Stimulated activated naive CD8-positive, alpha-beta T cell treated with anti-CD3 and anti-CD28 coated beads, Interleukin-15, amount 100 ng/mL, for 72 hours (primary cell): ENCODE measurements around the gene PCBP2.

Experiments used
- ATAC-seq: fragments of 150-1000 bp; cut with Tn5 transposase; 2 replicates; pipeline ENCODE4 v1.10.0; 2021; ENCODE audit warnings: mild to moderate bottlenecking, moderate library complexity
- DNase-seq, 2 donors: peaks; one replicate each; pipeline ENCODE4 v3.0.0; 2021 to 2022
- H3K27ac Mint-ChIP-seq, 2 donors: one replicate each; pipeline ENCODE4 v1.8.0; 2022; ENCODE audit warnings: mild to moderate bottlenecking in 2 of 2, mixed read lengths in 2 of 2, moderate library complexity in 2 of 2
- H3K27me3 Mint-ChIP-seq: one replicate; pipeline ENCODE4 v1.8.0; 2022; ENCODE audit warnings: mixed read lengths
- H3K4me1 Mint-ChIP-seq: one replicate; pipeline ENCODE4 v1.8.0; 2022; ENCODE audit warnings: mild to moderate bottlenecking, mixed read lengths
- H3K4me3 Mint-ChIP-seq, 2 donors: one replicate each; pipeline ENCODE4 v1.8.0; 2022; ENCODE audit warnings: mild to moderate bottlenecking in 2 of 2, mixed read lengths in 2 of 2, moderate library complexity in 1 of 2
- H3K9me3 Mint-ChIP-seq, 2 donors: one replicate each; pipeline ENCODE4 v1.8.0; 2022; ENCODE audit warnings: mixed read lengths in 2 of 2

Gene PCBP2

DNA sequence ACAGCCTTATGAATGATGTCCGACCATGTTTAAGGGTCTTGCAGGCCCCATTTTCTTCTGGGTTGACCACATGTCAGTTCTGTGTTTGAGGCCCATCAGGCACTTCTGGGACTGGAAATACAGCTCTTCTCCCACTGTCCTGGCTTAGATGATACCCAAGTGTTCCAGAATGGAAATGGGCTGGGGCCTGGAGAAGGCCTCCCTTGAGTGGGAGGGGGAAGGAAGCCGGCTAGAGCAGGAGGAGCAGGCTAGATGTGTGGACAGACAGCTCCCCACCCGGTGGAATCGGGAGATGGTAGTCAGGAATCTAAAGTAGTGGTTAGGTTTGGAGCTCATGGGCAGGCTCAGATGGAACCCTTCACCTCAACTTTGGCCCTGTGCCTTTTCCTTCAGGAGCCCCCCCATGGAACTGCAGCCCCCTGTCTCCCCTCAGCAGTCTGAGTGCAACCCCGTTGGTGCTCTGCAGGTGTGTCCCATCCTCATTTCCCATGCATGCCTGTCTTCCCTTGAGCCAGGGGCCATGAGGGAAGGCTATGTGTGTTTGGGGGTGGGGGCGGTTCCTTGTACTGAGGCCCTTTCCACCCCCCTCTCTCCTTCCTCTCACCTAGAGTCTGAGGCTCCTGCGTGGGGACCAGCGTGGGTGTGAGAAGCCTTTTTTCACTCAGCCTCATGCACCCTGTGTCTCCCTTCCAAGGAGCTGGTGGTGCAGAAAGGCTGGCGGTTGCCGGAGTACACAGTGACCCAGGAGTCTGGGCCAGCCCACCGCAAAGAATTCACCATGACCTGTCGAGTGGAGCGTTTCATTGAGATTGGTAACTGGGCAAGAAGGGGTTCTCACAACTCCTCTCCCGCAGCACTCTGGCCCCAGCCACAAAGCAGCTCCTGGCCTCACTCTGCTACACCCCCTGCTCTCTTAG is 52.4 kb downstream of the PCBP2 start:
- Mint-ChIP-seq H3K27ac (peak overlapping the region; percentile 40 to 95), H3K4me3 (no peak overlapping the region), H3K9me3 (no peaks in the 10 kb centered on the region), H3K27me3 (no peaks in the 10 kb centered on the region), H3K4me1 (peaks cover 43% of the 10 kb centered on the region)
- ATAC-seq (no peak), DNase-seq (no peak)

DNA sequence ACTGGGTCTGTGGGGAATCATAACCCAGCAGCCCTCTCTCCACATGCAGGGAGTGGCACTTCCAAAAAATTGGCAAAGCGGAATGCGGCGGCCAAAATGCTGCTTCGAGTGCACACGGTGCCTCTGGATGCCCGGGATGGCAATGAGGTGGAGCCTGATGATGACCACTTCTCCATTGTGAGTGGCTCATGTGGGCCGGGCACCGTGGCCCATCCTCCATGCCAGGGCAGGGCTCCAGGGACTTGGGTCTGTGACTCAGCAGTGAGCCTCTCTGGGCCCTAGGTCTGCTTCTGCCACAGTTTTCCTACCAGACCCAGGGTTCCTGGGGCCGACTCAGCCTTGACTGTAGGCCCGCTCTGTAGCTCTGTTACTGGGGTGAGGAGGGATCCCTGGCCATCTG is 53.2 kb downstream of the PCBP2 start:
- no peak for ATAC-seq
- H3K27ac Mint-ChIP-seq, result peak overlapping the region in 1 of 2 donors; percentile 95

DNA sequence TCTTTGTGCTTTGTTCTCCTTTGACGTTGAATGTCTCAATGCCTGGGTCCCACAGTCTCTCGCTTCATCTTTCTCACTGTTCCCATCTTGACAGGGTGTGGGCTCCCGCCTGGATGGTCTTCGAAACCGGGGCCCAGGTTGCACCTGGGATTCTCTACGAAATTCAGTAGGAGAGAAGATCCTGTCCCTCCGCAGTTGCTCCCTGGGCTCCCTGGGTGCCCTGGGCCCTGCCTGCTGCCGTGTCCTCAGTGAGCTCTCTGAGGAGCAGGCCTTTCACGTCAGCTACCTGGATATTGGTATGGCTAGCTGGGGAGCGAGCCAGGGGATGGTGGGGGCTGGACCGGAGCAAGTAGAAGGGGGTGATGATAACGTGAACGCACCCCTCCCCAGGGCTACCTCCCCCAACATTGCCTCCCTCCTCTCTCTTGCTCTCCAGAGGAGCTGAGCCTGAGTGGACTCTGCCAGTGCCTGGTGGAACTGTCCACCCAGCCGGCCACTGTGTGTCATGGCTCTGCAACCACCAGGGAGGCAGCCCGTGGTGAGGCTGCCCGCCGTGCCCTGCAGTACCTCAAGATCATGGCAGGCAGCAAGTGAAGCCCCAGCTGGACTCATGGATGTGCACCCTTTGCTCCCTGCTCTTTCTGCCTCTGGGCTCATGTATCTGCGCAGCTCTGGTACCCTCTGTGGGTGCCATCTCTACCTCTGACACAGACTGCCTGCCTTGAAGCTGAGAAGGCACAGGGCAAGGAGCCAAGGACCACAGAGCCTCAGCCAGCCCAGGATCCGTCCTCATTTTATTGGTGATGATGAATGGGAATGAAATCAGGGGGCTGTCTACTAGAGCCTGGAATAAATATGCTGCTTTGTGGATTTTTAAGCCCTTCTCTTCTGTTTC is 53.9 kb downstream of the PCBP2 start:
- DNase-seq, result no peak
- Mint-ChIP-seq H3K27me3 (no peaks in the 10 kb centered on the region), H3K27ac (peak overlapping the region in 1 of 2 donors; percentile 74), H3K4me1 (peaks cover 35% of the 10 kb centered on the region), H3K9me3 (no peaks in the 10 kb centered on the region), H3K4me3 (peak overlapping the region in 1 of 2 donors; percentile 8)
- no peak for ATAC-seq

More for the DNA sequence above, 53.2 kb downstream of the PCBP2 start:
- H3K4me3 Mint-ChIP-seq, result no peak overlapping the region
- no peak for DNase-seq
- H3K4me1 Mint-ChIP-seq, result peaks cover 38% of the 10 kb centered on the region
- no peaks in the 10 kb centered on the region for H3K27me3 Mint-ChIP-seq
- H3K9me3 Mint-ChIP-seq, result no peaks in the 10 kb centered on the region

DNA sequence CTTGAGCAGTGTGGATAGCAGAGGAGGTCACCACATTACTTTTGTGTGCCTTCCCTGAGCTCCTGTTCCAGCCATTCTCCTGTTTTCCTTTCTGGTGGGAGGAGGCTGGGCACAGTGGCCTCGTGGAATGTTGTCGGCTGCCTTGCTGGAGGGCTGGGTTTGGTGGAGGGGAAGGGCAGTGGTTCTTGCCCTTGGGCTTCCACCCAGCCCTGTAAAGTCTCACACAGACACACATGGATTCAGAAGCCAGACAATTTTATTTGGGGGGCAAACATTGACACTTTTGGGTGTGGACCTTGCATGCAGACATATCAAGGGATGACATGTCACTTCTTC is 54.5 kb downstream of the PCBP2 start:
- Mint-ChIP-seq H3K9me3 (no peaks in the 10 kb centered on the region), H3K4me1 (peaks cover 35% of the 10 kb centered on the region), H3K27ac (no peak overlapping the region), H3K4me3 (no peak overlapping the region), H3K27me3 (no peaks in the 10 kb centered on the region)
- DNase-seq (no peak), ATAC-seq (no peak)

DNA sequence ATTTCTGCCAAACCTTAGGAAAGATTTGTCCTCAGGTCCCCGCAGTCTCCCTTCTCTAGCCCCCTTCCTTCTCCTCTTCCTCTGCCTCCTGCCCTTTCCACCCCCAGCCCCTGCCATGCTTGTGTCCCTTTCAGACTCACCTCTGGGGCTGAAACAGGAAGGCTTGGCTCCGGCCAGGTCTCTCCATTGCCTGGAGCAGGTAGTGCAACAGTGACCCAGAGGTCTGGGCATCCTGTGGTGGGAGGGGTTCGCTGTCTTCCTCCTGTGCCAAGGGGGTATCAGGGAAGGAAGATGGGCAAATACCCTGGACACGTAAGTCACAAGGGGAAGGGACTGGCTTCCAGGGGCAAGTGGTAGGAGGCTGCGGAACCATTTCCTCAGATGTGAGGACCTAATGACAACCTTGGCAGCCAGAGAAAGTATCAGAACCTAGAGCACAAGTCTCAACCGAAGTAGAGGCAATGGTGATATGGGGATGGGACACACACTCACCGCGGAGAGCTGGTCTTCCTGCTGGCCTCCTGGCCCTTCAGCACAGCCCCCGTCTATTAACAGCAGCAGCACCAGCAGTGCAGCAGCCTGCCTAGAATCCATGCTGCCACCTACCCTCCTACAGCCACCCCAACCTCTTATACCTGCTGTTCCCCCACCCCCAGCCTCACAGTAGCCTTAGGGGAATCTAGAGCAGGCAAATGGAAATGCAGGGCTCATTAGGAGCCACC is 55.1 kb downstream of the PCBP2 start, which contains the start of gene NPFF:
Gene NPFF (minus strand): TSS at position 604 of the 722 bp plus-strand sequence. CDS start 10 bp downstream, at position 594.
- Mint-ChIP-seq H3K27me3 (no peaks in the 10 kb centered on the region), H3K4me1 (peaks cover 30% of the 10 kb centered on the region), H3K4me3 (no peak within 1 kb of the TSS), H3K9me3 (no peaks in the 10 kb centered on the region), H3K27ac (peak within 1 kb of the TSS in 1 of 2 donors; percentile 24)
- peak in 1 of 2 donors; percentile 8 for DNase-seq
- ATAC-seq, result no peak

DNA sequence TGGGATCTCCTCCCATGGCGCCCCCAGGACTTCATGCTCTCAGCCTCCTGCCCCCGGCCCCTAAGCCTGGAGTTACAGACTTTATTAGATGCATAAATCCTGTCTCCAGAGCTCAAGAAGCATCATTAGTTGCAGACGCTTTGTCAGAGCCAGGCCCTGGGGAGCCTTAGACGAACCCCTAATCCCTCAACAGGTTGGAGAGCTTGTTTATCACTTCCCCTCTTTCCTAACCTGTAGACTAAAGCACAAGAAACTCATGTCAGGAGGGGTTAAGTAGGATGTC is 55.6 kb downstream of the PCBP2 start:
- no peaks in the 10 kb centered on the region for H3K27me3 Mint-ChIP-seq
- H3K4me1 Mint-ChIP-seq, result peaks cover 25% of the 10 kb centered on the region
- ATAC-seq, result no peak
- no peaks in the 10 kb centered on the region for H3K9me3 Mint-ChIP-seq
- peak overlapping the region in 1 of 2 donors; percentile 24 for H3K27ac Mint-ChIP-seq
- no peak for DNase-seq
- no peak overlapping the region for H3K4me3 Mint-ChIP-seq

DNA sequence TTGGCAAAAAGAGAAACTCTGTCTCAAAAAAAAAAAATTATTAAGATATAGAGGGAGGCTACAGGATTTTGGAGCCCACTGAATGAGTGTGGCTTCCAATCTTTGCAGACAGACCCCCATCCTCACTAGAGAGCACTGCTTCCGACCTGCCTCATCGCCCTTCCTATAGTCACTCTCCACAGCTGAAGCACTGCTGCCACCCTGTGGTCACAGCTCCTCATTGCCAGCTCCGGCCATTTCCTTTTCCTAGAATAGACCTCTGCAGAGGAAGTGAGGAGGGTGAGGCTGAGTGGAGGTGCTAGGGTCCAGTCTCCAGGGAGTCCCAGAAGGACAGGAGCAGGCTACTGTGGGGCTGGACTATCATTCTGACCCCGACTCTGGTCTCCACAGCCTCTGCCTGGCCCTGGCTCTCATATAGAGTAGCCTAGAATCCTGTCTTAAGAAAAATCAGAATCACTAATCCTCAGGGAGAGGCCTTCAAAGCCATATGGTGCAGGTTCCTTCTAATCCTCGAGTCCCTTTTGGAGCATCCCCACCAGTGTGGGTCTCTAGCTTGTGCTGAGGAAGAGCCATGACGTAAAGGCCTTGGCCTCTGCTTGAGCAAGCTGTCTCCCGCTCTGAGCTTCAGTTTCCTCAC is 56.8 kb downstream of the PCBP2 start:
- ATAC-seq (peak; percentile 96), DNase-seq (peak; percentile 80 to 85)
- Mint-ChIP-seq H3K27ac (peak overlapping the region in 1 of 2 donors; percentile 72), H3K27me3 (no peaks in the 10 kb centered on the region), H3K4me3 (no peak overlapping the region), H3K9me3 (no peaks in the 10 kb centered on the region), H3K4me1 (peaks cover 20% of the 10 kb centered on the region)

DNA sequence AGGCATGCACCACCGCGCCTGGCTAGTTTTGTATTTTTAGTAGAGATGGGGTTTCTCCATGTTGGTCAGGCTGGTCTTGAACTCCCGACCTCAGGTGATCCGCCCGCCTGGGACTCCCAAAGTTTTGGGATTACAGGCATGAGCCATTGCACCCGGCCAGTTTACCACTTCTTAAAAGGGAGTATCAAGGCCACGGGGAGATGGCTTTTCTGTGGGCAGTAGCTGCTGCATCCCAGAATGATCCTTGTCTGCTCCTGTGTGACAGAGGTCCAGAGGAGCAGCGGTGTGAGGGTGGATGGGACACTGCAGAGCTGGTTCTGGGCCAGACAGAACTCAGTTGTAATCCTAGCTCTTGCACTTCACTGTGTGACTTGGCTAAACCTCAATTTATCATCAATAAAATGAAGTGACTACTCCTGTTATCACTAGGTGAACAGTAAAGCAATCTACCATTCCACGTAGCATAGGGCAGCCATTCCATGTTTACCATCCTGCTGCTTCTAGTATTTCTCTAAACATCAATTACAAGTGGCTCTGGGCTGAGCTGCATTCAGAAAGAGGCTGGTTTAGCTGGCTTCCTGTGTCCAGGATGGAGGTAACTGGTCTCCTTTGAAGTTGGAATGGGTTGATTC is 58.4 kb downstream of the PCBP2 start:
- H3K4me1 Mint-ChIP-seq, result peaks cover 8% of the 10 kb centered on the region
- no peak overlapping the region for H3K4me3 Mint-ChIP-seq
- no peaks in the 10 kb centered on the region for H3K27me3 Mint-ChIP-seq
- no peak overlapping the region for H3K27ac Mint-ChIP-seq
- ATAC-seq, result no peak
- H3K9me3 Mint-ChIP-seq, result no peaks in the 10 kb centered on the region
- DNase-seq, result no peak

DNA sequence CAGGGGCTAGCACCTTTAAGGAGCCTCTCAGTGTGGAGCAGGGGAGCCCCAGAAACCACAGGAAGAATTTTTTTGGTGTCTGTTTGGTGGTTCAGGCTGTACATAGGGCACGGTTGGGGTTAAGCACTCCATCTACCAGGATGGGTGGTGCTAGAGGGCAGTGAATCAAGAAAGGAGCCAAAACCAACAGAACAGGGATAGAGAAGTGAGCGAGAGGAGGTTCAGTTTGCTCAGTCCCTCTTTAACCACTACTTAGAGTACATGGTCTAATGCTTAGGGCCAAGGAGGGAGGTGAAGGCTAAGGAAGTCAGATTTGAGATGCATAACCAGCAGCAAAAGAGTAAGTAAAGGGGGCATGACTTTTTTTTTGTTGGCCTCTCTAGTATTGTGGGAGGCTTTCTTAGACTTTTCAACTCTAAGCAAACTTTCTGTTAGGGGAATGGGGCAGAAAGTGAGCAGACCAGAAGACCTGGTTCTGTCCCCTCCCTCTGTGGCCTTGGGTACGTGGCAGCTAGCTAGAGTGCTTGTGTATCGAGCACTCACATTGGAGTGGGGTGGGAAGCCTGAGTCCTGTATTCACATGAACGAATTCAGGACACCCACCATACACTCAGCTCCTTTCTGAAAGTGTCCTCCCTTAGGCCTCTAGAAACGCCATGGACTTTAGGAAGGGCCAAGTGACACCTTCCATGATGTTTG is 62.0 kb downstream of the PCBP2 start:
- Mint-ChIP-seq H3K27ac (peak overlapping the region in 1 of 2 donors; percentile 4), H3K4me3 (no peak overlapping the region), H3K4me1 (peaks cover 2% of the 10 kb centered on the region), H3K9me3 (no peaks in the 10 kb centered on the region), H3K27me3 (no peaks in the 10 kb centered on the region)
- ATAC-seq (no peak), DNase-seq (no peak)

DNA sequence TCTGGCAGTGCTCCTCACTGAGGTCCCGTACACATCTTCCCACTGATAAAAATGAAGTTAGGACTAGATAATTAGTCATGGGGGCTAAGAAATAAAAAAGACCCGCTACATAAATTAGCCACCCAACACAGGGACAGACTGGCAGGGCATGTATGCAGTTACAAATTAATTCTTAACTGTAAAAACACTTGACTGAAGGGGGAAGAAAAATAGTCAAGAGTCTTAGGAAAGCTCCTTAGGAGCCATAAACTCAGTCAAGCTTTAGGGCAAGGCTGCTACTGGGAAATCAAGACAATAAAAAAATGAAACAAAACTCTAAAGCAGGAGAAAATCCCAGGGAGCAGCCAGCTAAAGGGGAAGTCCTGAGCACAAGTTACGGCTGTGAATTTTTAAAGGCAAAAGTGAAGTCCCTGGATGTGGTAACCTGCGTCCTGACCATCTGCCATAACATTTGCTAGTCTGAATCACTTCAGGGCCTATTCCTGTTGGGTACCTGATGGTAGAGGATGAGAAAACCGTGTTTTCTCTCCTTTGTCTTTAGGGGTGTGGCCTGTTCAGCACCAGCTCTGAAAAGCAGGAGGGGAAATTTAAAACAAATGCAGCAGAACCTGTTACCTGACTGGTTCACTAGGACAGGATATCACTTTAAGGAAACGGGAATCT is 62.9 kb downstream of the PCBP2 start:
- Mint-ChIP-seq H3K27me3 (no peaks in the 10 kb centered on the region), H3K4me1 (no peaks in the 10 kb centered on the region), H3K4me3 (no peak overlapping the region), H3K27ac (peak overlapping the region in 1 of 2 donors; percentile 19), H3K9me3 (no peaks in the 10 kb centered on the region)
- DNase-seq, result no peak
- ATAC-seq, result no peak

DNA sequence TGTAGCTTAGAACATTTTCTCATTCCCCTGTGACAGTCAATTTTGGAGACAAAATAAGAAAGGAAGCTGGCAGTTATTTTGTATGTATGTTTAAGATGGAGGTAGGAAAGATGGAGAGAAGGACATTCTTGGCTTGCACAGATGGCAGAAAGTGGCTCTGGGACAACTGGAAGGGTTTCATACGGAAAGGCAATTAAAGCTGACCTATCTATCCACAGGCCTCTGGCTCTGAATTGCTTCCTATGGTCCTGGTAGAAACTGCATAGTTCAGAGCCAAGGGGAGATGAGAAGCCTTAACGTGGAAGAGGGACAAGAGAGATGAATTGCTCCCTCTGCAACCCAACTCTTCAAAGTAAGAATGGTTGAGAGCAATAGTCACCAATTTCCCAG is 63.4 kb downstream of the PCBP2 start:
- no peak for ATAC-seq
- Mint-ChIP-seq H3K4me3 (no peak overlapping the region), H3K27me3 (no peaks in the 10 kb centered on the region), H3K27ac (no peak overlapping the region), H3K4me1 (no peaks in the 10 kb centered on the region), H3K9me3 (no peaks in the 10 kb centered on the region)
- no peak for DNase-seq

DNA sequence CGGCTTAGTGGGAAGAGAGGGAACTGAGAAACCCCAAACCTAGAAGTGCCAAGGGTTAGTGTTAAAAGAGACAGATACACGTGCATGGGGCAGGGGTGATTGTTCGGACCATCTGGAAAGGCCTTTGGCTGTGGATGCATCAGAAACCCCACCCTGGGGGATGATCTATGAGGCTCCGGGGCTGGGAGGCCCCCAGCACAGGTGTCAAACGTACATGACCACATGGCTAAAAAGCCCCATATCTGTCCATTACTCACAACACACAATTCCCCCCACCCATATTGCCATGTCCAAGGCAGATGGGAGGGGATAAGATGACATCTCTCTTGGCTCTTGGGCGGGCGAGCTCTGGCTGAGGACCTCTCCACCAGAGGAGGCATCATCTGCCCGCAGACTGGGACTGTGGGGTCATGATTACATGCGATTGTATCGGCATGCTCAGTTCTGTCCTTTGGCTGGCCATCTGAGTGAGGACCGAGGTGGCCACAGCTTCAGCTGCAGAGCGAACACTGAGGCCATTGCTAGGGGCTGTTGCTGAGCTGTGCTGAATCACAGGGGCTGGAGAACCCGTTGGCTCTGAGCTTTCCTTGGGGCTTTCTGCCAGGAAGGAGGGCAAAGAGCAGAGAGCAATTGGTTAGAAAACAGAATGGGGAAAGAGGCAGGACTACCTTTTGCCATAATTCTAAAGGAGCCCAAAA is 65.0 kb downstream of the PCBP2 start:
- ATAC-seq (no peak), DNase-seq (no peak)
- Mint-ChIP-seq H3K27ac (no peak overlapping the region), H3K4me1 (no peaks in the 10 kb centered on the region), H3K9me3 (no peaks in the 10 kb centered on the region), H3K4me3 (no peak overlapping the region), H3K27me3 (no peaks in the 10 kb centered on the region)

DNA sequence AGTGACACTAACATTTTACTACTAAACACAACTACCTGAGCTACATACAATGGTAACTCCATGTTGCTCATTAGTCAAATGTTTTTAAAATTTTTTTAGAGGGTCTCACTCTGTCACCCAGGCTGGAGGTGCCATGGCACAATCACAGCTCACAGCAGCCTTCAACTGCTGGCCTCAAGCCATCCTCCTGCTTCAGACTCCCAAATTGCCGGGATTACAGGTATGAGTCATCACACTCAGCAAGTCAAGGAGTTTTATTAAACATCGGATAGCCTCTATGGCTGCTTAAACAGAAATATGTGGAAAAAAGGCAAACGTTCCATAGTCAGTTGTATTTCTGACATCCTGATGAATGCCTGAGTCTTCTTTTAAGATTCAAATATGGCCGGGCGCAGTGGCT is 66.5 kb downstream of the PCBP2 start:
- Mint-ChIP-seq H3K4me3 (no peak overlapping the region), H3K27me3 (no peaks in the 10 kb centered on the region), H3K9me3 (no peaks in the 10 kb centered on the region), H3K4me1 (no peaks in the 10 kb centered on the region), H3K27ac (no peak overlapping the region)
- ATAC-seq, result no peak
- no peak for DNase-seq
